T-helper 2 cell (primary cell): ENCODE results near the gene RIOK2.
"Not testable (repeated sequence)": the region's sequence is repeated elsewhere in the genome, so short reads cannot be mapped to it uniquely, and the experiment has no call there.

Experiments used
- DNase-seq, 5 experiments: peaks; one replicate each; pipeline versions ENCODE4 v3.0.0 to v3.0.0-alpha.2; 2012 to 2022

RIOK2 gene

GRCh38 chr5:97165726-97166125, 17.3 kb downstream of the RIOK2 start:
- no peak for DNase-seq

- DNase-seq: peak in 1 of 5 experiments; percentile 36
Observed at GRCh38 chr5:97164846-97165245, 18.2 kb downstream of the RIOK2 start.

GRCh38 chr5:97163790-97164285, 19.2 kb downstream of the RIOK2 start:
- no peak for DNase-seq

- DNase-seq: peak in 1 of 5 experiments; percentile 37
Observed at GRCh38 chr5:97163360-97163764, 19.7 kb downstream of the RIOK2 start.

GRCh38 chr5:97162045-97162444, 21.0 kb downstream of the RIOK2 start:
- peak in 3 of 5 experiments; percentile 18 to 64 (median 26) for DNase-seq

- DNase-seq: no peak
Observed at GRCh38 chr5:97157689-97158088, 25.4 kb downstream of the RIOK2 start.

- no peak for DNase-seq
Observed at GRCh38 chr5:97151370-97151769, 31.7 kb downstream of the RIOK2 start.

GRCh38 chr5:97150401-97150800, 32.6 kb downstream of the RIOK2 start:
- DNase-seq: no peak

GRCh38 chr5:97149709-97150108, 33.3 kb downstream of the RIOK2 start:
- DNase-seq: no peak

GRCh38 chr5:97148288-97148687, 34.8 kb downstream of the RIOK2 start:
- no peak for DNase-seq

GRCh38 chr5:97143704-97144103, 39.3 kb downstream of the RIOK2 start:
- no peak for DNase-seq

GRCh38 chr5:97142521-97143254, 40.4 kb downstream of the RIOK2 start, which contains the start of gene LIX1:
Gene LIX1, minus strand, starts transcription at chr5:97142611. Its CDS starts 35 bp downstream, at chr5:97142576.
- DNase-seq: peak in 1 of 5 experiments; percentile 64

GRCh38 chr5:97141539-97141938, 41.5 kb downstream of the RIOK2 start:
- DNase-seq: no peak

- no peak for DNase-seq
Observed at GRCh38 chr5:97141031-97141430, 42.0 kb downstream of the RIOK2 start.

GRCh38 chr5:97140250-97140649, 42.8 kb downstream of the RIOK2 start:
- not testable (repeated sequence) for DNase-seq

- DNase-seq: no peak
Observed at GRCh38 chr5:97136475-97136874, 46.6 kb downstream of the RIOK2 start.

- peak in 1 of 5 experiments; percentile 86 for DNase-seq
Observed at GRCh38 chr5:97135868-97136267, 47.2 kb downstream of the RIOK2 start.

- DNase-seq: no peak
Observed at GRCh38 chr5:97134634-97135033, 48.4 kb downstream of the RIOK2 start.

- no peak for DNase-seq
Observed at GRCh38 chr5:97133101-97133500, 49.9 kb downstream of the RIOK2 start.

GRCh38 chr5:97131921-97132320, 51.1 kb downstream of the RIOK2 start:
- no peak for DNase-seq

- DNase-seq: no peak
Observed at GRCh38 chr5:97131139-97131710, 51.8 kb downstream of the RIOK2 start.

- no peak for DNase-seq
Observed at GRCh38 chr5:97127727-97128126, 55.3 kb downstream of the RIOK2 start.

- DNase-seq: no peak
Observed at GRCh38 chr5:97125125-97125683, 57.8 kb downstream of the RIOK2 start.

- DNase-seq: no peak
Observed at GRCh38 chr5:97124335-97124734, 58.7 kb downstream of the RIOK2 start.
